Measurements from ENCODE around the gene ATP13A2. TPM values are rescaled to one million over a fixed set of nuclear protein-coding genes. Genes with fewer than 3 reads are reported as not detected.
A peak's percentile ranks its signal among the peaks of the same experiment; 100 is the strongest.

ATP13A2 gene
- polyA plus RNA-seq, 1 experiment: 5.6 TPM

GRCh38 chr1:17056551-17056950, 44.8 kb upstream of the ATP13A2 start:
- H3K27me3 ChIP-seq (ENCODE audit: control insufficient read depth, insufficient read depth, low read length): peaks cover 7% of the 10 kb centered on the region
- H3K4me3 ChIP-seq (ENCODE audit: low read depth, low read length): no peak overlapping the region
- no peaks in the 10 kb centered on the region for H3K9me3 ChIP-seq (ENCODE audit: control insufficient read depth, insufficient read depth, low read length)
- ChIA-PET POLR2A (no interaction called here), CTCF (interaction anchor here (1.0 to 2.9 kb wide), 3 partner anchors 96 to 350 kb away, joined by 3 to 14 read pairs (median 4); no protein-coding TSS in a partner anchor)
- DNase-seq (ENCODE audit: low read depth, low spot score): no peak
- no peak for TF ChIP-seq CTCF (IDR thresholded peaks at IDR 0.05; ENCODE audit: low read depth, low read length)
- no peak overlapping the region for H3K27ac ChIP-seq (ENCODE audit: low read depth, low read length)

- CTCF ChIA-PET: interaction anchor here (1.0 kb wide), 1 partner anchor 104 kb away, joined by 4 read pairs; no protein-coding TSS in a partner anchor
- no peaks in the 10 kb centered on the region for H3K9me3 ChIP-seq (ENCODE audit: control insufficient read depth, insufficient read depth, low read length)
- peaks cover 7% of the 10 kb centered on the region for H3K27me3 ChIP-seq (ENCODE audit: control insufficient read depth, insufficient read depth, low read length)
- no peak for TF ChIP-seq CTCF (IDR thresholded peaks at IDR 0.05; ENCODE audit: low read depth, low read length)
- H3K4me3 ChIP-seq (ENCODE audit: low read depth, low read length): no peak overlapping the region
- DNase-seq (ENCODE audit: low read depth, low spot score): no peak
- POLR2A ChIA-PET: no interaction called here
- no peak overlapping the region for H3K27ac ChIP-seq (ENCODE audit: low read depth, low read length)
Observed at GRCh38 chr1:17055801-17056200, 44.1 kb upstream of the ATP13A2 start.

GRCh38 chr1:17053685-17054410, 42.1 kb upstream of the ATP13A2 start, which contains the start of gene SDHB:
SDHB (minus strand) TSS chr1:17054032; CDS start chr1:17054019, 13 bp downstream.
- Histone ChIP-seq H3K4me3 (ENCODE audit: low read depth, low read length) (peak within 1 kb of the TSS; percentile 100), H3K27ac (ENCODE audit: low read depth, low read length) (peak within 1 kb of the TSS; percentile 70), H3K27me3 (ENCODE audit: control insufficient read depth, insufficient read depth, low read length) (peaks cover 5% of the 10 kb centered on the region), H3K9me3 (ENCODE audit: control insufficient read depth, insufficient read depth, low read length) (no peaks in the 10 kb centered on the region)
- DNase-seq (ENCODE audit: low read depth, low spot score): peak; percentile 97
- no peak for TF ChIP-seq CTCF (IDR thresholded peaks at IDR 0.05; ENCODE audit: low read depth, low read length)
- ChIA-PET POLR2A (interaction anchor here (0.7 kb wide), 2 partner anchors 93 to 104 kb away, joined by 3 to 6 read pairs; no protein-coding TSS in a partner anchor), CTCF (no interaction called here)

- H3K9me3 ChIP-seq (ENCODE audit: control insufficient read depth, insufficient read depth, low read length): no peaks in the 10 kb centered on the region
- peak overlapping the region; percentile 70 for H3K27ac ChIP-seq (ENCODE audit: low read depth, low read length)
- CTCF ChIA-PET: no interaction called here
- POLR2A ChIA-PET: no interaction called here
- peaks cover 5% of the 10 kb centered on the region for H3K27me3 ChIP-seq (ENCODE audit: control insufficient read depth, insufficient read depth, low read length)
- no peak for DNase-seq (ENCODE audit: low read depth, low spot score)
- TF ChIP-seq CTCF (IDR thresholded peaks at IDR 0.05; ENCODE audit: low read depth, low read length): no peak
- peak overlapping the region; percentile 100 for H3K4me3 ChIP-seq (ENCODE audit: low read depth, low read length)
Observed at GRCh38 chr1:17053086-17053684, 41.5 kb upstream of the ATP13A2 start.

- peaks cover 5% of the 10 kb centered on the region for H3K27me3 ChIP-seq (ENCODE audit: control insufficient read depth, insufficient read depth, low read length)
- POLR2A ChIA-PET: interaction anchor here (0.7 kb wide), 1 partner anchor 57 kb away, joined by 3 read pairs; no protein-coding TSS in a partner anchor
- peak overlapping the region; percentile 100 for H3K4me3 ChIP-seq (ENCODE audit: low read depth, low read length)
- no peak for DNase-seq (ENCODE audit: low read depth, low spot score)
- no peak overlapping the region for H3K27ac ChIP-seq (ENCODE audit: low read depth, low read length)
- H3K9me3 ChIP-seq (ENCODE audit: control insufficient read depth, insufficient read depth, low read length): no peaks in the 10 kb centered on the region
- CTCF ChIA-PET: interaction anchor here (1.2 kb wide), 1 partner anchor 72 kb away, joined by 3 read pairs; no protein-coding TSS in a partner anchor
- TF ChIP-seq CTCF (IDR thresholded peaks at IDR 0.05; ENCODE audit: low read depth, low read length): no peak
Observed at GRCh38 chr1:17052641-17053040, 40.9 kb upstream of the ATP13A2 start.

Measured in AG04450 (cell line).